HCT116 (cell line): ENCODE measurements around the gene TEF.

Experiments used
- EZH2 ChIP-seq: fragments of 200-600 bp; sonication (generic); IDR thresholded peaks from 2 replicates; pipeline ENCODE4 v1.6.1; 2017; ENCODE audit warnings: antibody characterized with exemption, mixed run types
- EZH2phosphoT487 ChIP-seq: fragments of 200-600 bp; IDR thresholded peaks from 2 replicates; pipeline ENCODE4 v1.6.1; 2018; ENCODE audit warnings: antibody characterized with exemption, borderline replicate concordance
- JUND ChIP-seq: IDR thresholded peaks from 2 replicates; pipeline ENCODE4 v1.6.1; 2012
- POLR2A ChIP-seq: IDR thresholded peaks from 2 replicates; pipeline ENCODE4 v1.7.0; 2011; ENCODE audit warnings: borderline replicate concordance; ENCODE audit not compliant: insufficient read depth, insufficient read length; ENCODE audit errors: extremely low read depth
- POLR2AphosphoS5 ChIP-seq: IDR thresholded peaks from 2 replicates; pipeline ENCODE4 v1.6.1; 2011; ENCODE audit warnings: mild to moderate bottlenecking, low read depth, low read length, moderate library complexity
- SIN3A ChIP-seq: IDR thresholded peaks from 2 replicates; pipeline ENCODE4 v1.6.1; 2012; ENCODE audit warnings: low read depth
- SRF ChIP-seq: IDR thresholded peaks from 2 replicates; pipeline ENCODE4 v1.6.1; 2012; ENCODE audit warnings: low read depth
- TCF7L2 ChIP-seq: IDR thresholded peaks from 2 replicates; pipeline ENCODE4 v1.7.0; 2011; ENCODE audit warnings: borderline replicate concordance, inconsistent platforms; ENCODE audit not compliant: insufficient read depth, insufficient read length; ENCODE audit errors: extremely low read depth
- ZNF274 ChIP-seq: fragments of 200-500 bp; sonication (Bioruptor generic); IDR thresholded peaks from 2 replicates; pipeline ENCODE4 v1.6.1; 2014; ENCODE audit warnings: mild to moderate bottlenecking, low read depth, low read length, inconsistent platforms
- TF ChIP-seq, protein P1 (sequence below): IDR thresholded peaks from 2 replicates; pipeline ENCODE4 v1.6.1; 2012; ENCODE audit warnings: low read depth
- TF ChIP-seq, protein P2 (sequence below), 3 experiments: fragments of 200-600 bp in 1 of 3; sonication (generic) in 1 of 3; IDR thresholded peaks in 2 of 3; conservative IDR thresholded peaks in 1 of 3; 2 replicates each; pipeline ENCODE4 v1.5.1; 2012 to 2017; ENCODE audit warnings: low read depth in 2 of 3, low read length in 2 of 3, antibody characterized with exemption in 1 of 3, borderline replicate concordance in 1 of 3, control low read depth in 1 of 3, mild to moderate bottlenecking in 1 of 3, mixed read lengths in 1 of 3, mixed run types in 1 of 3, moderate library complexity in 1 of 3; ENCODE audit not compliant: insufficient read depth in 1 of 3
- TF ChIP-seq, protein P3 (sequence below): IDR thresholded peaks from 2 replicates; pipeline ENCODE4 v1.6.1; 2011; ENCODE audit warnings: mild to moderate bottlenecking, low read length, moderate library complexity; ENCODE audit not compliant: insufficient replicate concordance; ENCODE audit errors: extremely low read depth

DNA sequence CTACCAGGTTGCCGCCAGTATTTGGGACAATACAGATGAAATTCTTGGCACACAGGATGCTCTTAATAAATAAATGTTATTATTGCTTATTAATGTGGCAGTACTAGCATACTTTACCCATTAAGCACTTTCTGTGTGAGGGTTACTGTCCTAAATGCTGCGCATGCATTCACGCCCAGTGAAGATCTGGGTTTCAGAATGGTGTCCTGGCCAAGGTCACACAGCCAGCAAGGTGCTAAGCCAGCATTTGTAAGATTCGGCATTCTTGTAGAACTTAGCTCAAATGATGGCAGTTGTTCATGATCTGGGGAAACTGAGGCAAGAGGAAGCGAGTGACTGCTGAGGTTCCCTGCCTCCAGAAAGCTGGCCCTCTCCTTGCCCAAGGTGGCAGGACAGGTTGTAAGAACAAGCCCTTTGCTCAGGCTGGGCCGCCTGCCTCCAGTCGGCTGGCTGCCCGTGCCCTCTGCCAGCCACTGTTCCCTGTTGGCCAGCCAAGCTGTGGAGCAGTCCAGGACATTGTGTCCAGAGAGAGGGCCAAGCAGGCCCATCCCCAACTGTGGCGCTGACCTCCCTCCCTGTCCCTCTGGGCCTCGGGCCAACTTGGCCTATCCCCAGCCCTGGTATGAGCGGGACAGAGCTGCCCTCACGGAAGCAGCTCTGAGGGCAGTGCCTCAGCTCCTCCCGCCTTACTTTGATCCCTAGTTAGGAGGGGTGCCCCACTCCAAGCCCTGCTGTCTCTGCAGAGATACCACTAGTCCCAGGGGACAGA, 36.1 kb downstream of the TEF start:
- TF ChIP-seq ZNF274 (no peak), TCF7L2 (no peak), POLR2A (no peak), POLR2AphosphoS5 (no peak), EZH2 (no peak), EZH2phosphoT487 (no peak), JUND (no peak), SIN3A (no peak), SRF (no peak)
- TF ChIP-seq, protein P1, sequence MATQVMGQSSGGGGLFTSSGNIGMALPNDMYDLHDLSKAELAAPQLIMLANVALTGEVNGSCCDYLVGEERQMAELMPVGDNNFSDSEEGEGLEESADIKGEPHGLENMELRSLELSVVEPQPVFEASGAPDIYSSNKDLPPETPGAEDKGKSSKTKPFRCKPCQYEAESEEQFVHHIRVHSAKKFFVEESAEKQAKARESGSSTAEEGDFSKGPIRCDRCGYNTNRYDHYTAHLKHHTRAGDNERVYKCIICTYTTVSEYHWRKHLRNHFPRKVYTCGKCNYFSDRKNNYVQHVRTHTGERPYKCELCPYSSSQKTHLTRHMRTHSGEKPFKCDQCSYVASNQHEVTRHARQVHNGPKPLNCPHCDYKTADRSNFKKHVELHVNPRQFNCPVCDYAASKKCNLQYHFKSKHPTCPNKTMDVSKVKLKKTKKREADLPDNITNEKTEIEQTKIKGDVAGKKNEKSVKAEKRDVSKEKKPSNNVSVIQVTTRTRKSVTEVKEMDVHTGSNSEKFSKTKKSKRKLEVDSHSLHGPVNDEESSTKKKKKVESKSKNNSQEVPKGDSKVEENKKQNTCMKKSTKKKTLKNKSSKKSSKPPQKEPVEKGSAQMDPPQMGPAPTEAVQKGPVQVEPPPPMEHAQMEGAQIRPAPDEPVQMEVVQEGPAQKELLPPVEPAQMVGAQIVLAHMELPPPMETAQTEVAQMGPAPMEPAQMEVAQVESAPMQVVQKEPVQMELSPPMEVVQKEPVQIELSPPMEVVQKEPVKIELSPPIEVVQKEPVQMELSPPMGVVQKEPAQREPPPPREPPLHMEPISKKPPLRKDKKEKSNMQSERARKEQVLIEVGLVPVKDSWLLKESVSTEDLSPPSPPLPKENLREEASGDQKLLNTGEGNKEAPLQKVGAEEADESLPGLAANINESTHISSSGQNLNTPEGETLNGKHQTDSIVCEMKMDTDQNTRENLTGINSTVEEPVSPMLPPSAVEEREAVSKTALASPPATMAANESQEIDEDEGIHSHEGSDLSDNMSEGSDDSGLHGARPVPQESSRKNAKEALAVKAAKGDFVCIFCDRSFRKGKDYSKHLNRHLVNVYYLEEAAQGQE = no peak
- TF ChIP-seq, protein P2, sequence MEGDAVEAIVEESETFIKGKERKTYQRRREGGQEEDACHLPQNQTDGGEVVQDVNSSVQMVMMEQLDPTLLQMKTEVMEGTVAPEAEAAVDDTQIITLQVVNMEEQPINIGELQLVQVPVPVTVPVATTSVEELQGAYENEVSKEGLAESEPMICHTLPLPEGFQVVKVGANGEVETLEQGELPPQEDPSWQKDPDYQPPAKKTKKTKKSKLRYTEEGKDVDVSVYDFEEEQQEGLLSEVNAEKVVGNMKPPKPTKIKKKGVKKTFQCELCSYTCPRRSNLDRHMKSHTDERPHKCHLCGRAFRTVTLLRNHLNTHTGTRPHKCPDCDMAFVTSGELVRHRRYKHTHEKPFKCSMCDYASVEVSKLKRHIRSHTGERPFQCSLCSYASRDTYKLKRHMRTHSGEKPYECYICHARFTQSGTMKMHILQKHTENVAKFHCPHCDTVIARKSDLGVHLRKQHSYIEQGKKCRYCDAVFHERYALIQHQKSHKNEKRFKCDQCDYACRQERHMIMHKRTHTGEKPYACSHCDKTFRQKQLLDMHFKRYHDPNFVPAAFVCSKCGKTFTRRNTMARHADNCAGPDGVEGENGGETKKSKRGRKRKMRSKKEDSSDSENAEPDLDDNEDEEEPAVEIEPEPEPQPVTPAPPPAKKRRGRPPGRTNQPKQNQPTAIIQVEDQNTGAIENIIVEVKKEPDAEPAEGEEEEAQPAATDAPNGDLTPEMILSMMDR (IDR thresholded peaks at IDR 0.05 in 2 of 3, conservative IDR thresholded peaks at IDR 0.05 in 1 of 3; ENCODE audit: borderline replicate concordance in 1 of 3, insufficient read depth in 1 of 3, low read depth in 2 of 3, low read length in 2 of 3) = no peak
- TF ChIP-seq, protein P3, sequence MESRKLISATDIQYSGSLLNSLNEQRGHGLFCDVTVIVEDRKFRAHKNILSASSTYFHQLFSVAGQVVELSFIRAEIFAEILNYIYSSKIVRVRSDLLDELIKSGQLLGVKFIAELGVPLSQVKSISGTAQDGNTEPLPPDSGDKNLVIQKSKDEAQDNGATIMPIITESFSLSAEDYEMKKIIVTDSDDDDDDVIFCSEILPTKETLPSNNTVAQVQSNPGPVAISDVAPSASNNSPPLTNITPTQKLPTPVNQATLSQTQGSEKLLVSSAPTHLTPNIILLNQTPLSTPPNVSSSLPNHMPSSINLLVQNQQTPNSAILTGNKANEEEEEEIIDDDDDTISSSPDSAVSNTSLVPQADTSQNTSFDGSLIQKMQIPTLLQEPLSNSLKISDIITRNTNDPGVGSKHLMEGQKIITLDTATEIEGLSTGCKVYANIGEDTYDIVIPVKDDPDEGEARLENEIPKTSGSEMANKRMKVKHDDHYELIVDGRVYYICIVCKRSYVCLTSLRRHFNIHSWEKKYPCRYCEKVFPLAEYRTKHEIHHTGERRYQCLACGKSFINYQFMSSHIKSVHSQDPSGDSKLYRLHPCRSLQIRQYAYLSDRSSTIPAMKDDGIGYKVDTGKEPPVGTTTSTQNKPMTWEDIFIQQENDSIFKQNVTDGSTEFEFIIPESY = no peak
